Activated CD4-positive, CD25-positive, alpha-beta regulatory T cell (primary cell): Measurements from ENCODE around the gene DNAL1.

Experiments
- DNase-seq, 4 experiments: peaks; one replicate each; lab custom pipeline; 2025; lab: John Stamatoyannopoulos, UW

DNAL1 gene

GRCh38 chr14:73744874-73745529 lies 100.2 kb downstream of the DNAL1 start:
- DNase-seq = no peak

DNA sequence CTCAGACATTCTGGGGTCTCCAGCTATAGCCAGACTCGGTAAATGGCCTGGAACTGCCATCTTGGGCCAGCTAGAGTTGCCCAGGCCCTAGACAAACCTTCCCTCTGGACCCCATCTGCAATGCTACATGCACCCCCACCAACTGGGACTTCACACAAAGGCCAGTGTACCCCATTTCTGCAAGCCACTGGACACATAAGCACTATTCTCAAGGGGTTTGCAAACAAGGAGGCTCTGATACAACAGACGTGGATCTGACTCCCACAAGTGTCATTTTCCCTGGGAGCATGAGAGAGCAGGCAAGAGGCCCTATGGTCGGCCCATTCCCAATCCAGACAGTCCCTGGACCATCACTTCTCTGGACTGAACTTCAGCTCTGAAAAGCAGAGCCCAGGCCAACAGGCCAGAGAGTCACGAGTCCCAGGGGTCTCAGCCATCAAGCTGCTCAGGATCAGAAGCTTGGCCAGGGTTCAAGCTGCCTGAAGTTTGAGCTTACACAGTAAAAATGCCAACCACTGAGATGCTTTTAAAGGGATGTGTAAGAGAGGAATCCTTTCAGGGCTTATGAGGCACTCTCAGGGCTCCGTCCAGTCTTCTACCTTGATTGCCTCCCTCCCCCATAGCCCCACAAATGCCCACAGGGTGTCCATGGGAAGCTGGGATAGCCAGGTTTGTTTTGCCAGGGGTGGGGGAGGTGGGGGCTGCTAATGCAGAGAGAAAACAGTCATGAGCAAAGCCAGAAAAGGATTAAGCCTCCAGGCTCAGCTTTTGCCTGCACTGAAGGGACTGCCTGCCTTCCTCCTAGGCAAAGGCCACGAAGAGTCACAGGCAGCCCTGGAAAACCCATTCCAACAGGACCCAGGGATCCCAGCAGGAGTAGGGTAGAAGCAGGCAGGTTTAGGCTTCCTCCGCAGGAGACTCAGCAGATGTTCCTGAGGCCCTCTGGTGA lies 101.1 kb downstream of the DNAL1 start:
- DNase-seq = no peak

DNA sequence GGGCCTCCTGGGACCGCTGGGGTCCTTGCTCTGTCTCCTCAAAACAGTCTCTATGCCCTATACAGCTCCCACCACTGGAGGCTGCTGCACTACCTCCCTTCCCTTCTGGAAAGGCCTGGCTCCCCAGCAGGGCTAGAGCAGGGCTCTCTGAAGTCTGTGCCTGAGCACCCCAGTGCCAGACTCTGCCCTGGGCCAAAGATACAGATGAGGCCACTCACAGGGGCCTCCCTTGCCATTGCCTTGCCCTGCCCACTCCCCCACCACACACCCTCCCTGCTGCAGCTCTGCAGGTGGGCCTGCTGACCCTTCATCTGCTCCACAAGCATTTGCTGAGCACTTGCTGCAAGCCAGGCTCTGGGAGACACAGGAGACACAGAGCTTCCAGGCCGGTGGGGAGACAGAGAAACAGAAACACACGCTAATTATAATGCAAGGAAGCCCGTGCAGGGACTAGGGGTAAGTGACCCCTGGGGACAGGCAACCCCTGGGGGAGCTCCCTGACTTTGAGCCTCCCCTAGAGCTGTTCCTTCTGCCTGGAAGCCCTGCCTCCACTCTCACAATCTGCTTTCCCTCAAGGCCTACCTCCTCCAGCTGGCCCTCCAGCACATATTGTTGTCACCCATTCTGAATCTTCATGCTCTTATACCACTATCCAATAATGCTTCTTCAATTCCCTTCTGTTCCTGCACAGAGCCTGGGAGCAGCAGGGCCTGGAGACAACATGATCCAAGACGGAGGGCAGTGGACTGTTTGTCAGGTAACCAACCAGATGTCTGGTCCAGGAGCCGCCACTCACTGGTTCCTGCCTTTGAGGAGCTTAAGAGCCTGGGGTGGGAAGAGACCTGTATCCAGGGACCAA lies 102.0 kb downstream of the DNAL1 start:
- no peak for DNase-seq

DNA sequence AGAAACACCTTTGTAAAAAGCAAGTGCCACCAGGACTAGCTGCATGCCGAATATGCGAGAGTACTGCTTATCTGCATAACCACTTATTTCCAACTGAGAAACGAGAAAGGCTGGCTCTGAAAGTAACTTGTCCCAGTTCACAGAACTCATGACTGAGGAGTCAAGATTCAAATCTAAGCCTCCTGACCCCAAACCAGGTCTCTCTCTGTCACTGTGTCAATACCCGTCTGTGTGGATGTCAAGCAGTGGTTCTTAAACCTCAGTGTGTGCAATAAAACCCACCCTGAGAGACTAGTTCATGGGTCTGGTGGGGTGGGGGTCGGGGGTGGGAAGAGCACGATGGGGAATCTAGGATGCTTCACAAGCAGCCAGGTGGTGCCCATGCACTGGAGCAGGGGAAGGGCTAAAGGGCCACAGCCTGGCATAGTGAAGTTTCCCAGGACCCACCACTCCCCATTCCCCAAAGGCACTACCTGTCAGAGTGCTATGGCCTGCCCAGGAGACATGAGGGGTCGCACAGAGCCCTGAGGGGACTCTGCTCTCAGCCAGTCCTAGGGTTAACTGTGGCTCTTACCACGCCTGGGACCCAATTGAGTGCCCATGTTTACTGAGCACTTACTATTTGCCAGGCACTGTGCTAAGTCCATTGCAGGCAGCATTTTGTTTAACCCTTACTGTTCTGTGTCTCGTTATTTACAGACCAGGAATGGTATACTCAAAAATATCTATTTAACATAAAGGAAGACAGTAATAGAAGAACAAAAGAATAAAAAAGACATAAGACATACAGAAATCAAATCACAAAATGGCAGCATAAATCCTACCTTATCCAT lies 102.8 kb downstream of the DNAL1 start:
- DNase-seq = no peak

- no peak for DNase-seq
These were observed 104.1 kb downstream of the DNAL1 start for GRCh38 chr14:73748858-73749357.

DNA sequence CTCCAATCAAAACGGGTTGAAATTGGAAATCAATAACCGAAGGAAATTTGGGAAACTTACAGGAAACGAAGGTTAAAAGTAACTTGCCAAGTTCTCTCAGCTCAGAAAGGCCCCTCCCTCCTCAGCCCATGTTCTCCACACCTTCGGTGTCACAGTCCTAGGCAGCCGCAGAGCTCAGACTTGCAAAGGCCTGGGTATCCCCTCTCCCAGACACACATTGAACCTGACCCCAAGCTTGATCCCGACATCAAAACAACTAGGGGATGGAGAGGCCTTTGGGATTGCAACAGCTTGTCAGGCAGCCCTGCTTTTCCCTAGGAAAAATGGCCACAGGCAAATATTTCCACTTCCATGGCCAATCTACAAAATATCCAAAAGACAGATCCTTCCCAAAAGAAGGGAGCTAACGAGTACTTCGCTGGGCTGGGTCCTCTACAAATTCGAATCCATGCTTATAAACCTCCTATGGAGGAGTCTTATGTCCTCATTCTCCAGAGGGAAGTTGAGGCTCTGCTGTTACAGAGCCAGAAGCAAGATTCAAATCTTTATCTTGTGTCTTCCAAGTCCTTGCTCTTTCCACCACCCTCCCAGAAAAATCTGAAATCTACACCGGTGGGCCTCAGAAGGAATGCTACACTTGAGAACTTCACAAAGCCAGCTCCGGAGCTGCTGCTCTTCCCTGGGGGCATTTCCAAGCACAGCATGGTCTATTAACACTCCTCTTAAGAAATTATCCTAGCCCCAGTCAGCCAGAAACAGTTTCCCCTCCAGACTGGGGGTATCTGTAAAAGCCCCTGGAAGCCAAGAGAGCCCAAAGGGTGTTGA lies 105.1 kb downstream of the DNAL1 start:
- DNase-seq = no peak

GRCh38 chr14:73750531-73750901 lies 105.7 kb downstream of the DNAL1 start:
- no peak for DNase-seq

DNA sequence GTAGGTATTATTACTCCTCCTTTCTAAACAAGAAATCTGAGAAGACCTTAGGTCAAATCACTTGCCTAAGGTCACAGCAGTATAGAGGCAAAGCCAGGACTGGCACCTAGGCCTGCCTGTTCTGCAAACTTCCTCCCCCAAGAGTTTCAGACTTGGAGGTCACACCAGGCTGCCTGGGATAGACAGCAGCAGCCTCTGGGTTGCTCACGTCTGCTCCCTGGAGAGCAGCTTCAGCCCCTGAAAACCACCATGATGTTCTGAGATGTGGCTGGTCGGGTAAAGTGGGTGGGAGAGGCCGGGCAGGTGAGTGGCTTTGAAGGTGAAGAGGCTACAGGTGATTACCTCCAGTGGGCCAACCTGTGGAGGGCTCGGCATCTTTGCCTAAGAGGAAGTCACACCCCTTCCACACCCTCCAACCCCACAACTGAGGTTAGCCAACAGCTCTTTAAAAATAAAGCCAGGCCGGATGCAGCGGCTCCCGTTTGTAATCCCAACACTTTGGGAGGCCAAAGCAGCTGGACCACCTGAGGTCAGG lies 106.4 kb downstream of the DNAL1 start:
- DNase-seq = no peak

- DNase-seq = no peak
These were observed 107.7 kb downstream of the DNAL1 start for GRCh38 chr14:73752297-73752992.
